Omental fat pad (tissue), 4 donors: ENCODE results near the gene SELENOT. TPM values are rescaled to one million over a fixed set of nuclear protein-coding genes. Genes with fewer than 3 reads are reported as not detected.
"Not testable (repeated sequence)": the region's sequence is repeated elsewhere in the genome, so short reads cannot be mapped to it uniquely, and the experiment has no call there.

Experiments used
- ATAC-seq: fragments of 150-250 bp; one replicate; pipeline ENCODE4 v1.9.1; 2016; ENCODE audit warnings: mild to moderate bottlenecking, moderate library complexity; ENCODE audit not compliant: low FRiP score
- DNase-seq: peaks from one replicate; pipeline ENCODE4 v3.0.0-alpha.2; 2019; ENCODE audit warnings: low spot score
- total RNA-seq, 4 donors: library from RNA; depleted of rRNA; stranded (reverse); fragments of >200 nt; gene quantifications; one replicate each; pipeline ENCODE4 v1.1.0, GENCODE V29; 2016
- TF ChIP-seq, protein P1 (sequence below), 3 donors: fragments of 450-650 bp; IDR thresholded peaks; one replicate each; pipeline ENCODE4 v1.5.1; 2016 to 2017; ENCODE audit warnings: antibody characterized with exemption in 3 of 3, mild to moderate bottlenecking in 3 of 3, moderate library complexity in 2 of 3

The SELENOT gene
- total RNA-seq, 4 donors from 2014 or later, result 107 to 164 (median 142) TPM

DNA sequence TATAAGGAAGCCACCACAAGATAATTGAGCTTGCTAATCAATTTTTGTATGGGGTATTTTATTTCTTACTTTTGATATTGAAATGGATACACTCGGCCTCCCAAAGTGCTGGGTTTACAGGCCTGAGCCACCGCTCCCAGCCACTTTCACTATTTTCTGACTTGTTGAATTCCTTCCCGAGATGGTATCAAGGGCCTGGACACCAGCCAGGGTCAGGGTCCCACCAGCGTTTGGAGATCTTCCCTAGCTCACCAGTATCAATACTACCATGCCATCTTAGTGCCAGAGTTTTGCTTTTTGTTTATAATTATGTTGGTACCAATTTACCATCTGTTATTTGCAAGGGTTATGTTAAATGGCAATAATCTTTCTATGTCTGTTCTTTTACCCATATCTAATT is 5.5 kb upstream of the SELENOT start:
- TF ChIP-seq, protein P1, sequence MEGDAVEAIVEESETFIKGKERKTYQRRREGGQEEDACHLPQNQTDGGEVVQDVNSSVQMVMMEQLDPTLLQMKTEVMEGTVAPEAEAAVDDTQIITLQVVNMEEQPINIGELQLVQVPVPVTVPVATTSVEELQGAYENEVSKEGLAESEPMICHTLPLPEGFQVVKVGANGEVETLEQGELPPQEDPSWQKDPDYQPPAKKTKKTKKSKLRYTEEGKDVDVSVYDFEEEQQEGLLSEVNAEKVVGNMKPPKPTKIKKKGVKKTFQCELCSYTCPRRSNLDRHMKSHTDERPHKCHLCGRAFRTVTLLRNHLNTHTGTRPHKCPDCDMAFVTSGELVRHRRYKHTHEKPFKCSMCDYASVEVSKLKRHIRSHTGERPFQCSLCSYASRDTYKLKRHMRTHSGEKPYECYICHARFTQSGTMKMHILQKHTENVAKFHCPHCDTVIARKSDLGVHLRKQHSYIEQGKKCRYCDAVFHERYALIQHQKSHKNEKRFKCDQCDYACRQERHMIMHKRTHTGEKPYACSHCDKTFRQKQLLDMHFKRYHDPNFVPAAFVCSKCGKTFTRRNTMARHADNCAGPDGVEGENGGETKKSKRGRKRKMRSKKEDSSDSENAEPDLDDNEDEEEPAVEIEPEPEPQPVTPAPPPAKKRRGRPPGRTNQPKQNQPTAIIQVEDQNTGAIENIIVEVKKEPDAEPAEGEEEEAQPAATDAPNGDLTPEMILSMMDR (IDR thresholded peaks at IDR 0.05), result no peak
- no peak for ATAC-seq
- DNase-seq, result no peak

- TF ChIP-seq, protein P1 (IDR thresholded peaks at IDR 0.05), result no peak
- no peak for DNase-seq
- ATAC-seq, result no peak
Measured at GRCh38 chr3:150599611-150600297, 3.4 kb upstream of the SELENOT start.

DNA sequence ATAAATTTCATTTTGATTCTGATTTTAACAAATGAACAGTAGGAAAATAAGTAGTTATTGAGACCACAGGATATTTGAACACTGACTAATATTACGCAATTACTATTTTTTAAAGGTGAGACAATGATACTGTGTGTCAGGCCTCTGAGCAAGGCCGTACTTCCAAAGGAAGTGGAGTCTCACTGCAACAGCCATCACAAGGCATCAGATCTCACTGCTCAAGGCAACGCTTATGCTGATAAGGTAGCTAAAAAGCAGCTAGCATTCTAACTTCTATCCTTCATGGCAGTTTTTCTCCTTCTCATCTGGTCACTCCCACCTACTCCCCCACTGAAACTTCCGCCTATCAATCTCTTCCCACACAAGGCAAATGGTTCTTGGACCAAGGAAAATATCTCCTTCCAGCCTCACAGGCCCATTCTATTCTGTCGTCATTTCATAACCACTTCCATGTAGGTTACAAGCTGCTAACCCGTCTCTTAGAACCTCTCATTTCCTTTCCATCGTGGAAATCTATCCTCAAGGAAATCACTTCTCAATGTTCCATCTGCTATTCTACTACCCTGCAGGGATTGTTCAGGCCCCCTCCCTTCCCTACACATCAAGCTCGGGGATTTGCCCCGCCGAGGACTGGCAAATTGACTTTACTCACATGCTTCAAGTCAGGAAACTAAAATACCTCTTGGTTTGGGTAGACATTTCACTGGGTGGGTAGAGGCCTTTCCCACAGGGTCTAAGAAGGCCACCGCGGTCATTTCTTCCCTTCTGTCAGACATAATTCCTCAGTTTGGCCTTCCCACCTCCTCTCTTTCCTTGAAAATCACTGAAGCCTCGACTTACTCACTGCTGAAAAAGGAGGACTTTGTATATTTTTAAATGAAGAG is 2.2 kb upstream of the SELENOT start:
- not testable (repeated sequence) for DNase-seq, ATAC-seq

- ATAC-seq, result no peak
- TF ChIP-seq, protein P1 (IDR thresholded peaks at IDR 0.05), result no peak
Measured at GRCh38 chr3:150602426-150603152, 532 bp upstream of the SELENOT start.

GRCh38 chr3:150603980-150604319 is 829 bp downstream of the SELENOT start:
- TF ChIP-seq, protein P1 (IDR thresholded peaks at IDR 0.05), result no peak
- DNase-seq (no peak), ATAC-seq (peak; percentile 1)

More at GRCh38 chr3:150602426-150603152, 532 bp upstream of the SELENOT start:
- DNase-seq, result no peak

GRCh38 chr3:150605998-150606641 is 3.0 kb downstream of the SELENOT start:
- TF ChIP-seq, protein P1 (IDR thresholded peaks at IDR 0.05), result no peak
- ATAC-seq (no peak), DNase-seq (no peak)
